22Rv1 (cell line): ENCODE results near the gene NOB1.
A peak's percentile ranks its signal among the peaks of the same experiment; 100 is the strongest.

Experiments
- ZFX ChIP-seq: fragments of 450-650 bp; IDR thresholded peaks from 2 replicates; pipeline ENCODE4 v1.6.1; 2017; ENCODE audit warnings: antibody characterized with exemption, borderline replicate concordance
- TF ChIP-seq, protein P1 (sequence below): fragments of 450-650 bp; IDR thresholded peaks from 2 replicates; pipeline ENCODE4 v1.5.1; 2017; ENCODE audit warnings: mild to moderate bottlenecking

DNA sequence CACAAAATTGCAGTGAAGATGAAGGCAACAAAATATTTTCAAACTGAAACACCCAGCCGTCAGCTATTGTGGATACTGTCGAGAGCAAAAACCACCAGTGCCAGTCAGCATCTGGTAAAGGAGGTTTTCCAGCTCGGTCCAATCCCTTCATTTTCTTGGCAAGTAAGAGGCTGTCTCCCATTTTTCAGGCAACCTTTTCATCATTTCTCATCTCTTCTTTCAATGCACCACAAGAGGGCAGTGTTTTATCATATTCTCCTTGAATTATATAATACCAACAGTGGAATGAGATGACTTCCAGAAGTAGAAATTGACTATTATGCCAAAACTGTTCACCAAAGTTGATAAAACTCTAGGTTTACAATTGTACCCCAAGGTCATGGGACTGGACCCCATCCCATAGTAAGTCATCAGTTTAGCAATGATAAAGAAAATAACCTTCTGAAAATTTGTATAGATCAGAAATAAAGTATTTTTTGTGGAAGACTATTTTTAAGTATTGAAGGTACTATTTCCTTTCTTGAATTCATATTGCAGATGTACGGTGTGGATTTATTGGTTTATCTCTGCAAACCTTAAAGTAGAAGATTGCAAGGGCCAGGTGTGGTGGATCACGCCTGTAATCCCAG is 45.2 kb downstream of the NOB1 start:
- TF ChIP-seq, protein P1, sequence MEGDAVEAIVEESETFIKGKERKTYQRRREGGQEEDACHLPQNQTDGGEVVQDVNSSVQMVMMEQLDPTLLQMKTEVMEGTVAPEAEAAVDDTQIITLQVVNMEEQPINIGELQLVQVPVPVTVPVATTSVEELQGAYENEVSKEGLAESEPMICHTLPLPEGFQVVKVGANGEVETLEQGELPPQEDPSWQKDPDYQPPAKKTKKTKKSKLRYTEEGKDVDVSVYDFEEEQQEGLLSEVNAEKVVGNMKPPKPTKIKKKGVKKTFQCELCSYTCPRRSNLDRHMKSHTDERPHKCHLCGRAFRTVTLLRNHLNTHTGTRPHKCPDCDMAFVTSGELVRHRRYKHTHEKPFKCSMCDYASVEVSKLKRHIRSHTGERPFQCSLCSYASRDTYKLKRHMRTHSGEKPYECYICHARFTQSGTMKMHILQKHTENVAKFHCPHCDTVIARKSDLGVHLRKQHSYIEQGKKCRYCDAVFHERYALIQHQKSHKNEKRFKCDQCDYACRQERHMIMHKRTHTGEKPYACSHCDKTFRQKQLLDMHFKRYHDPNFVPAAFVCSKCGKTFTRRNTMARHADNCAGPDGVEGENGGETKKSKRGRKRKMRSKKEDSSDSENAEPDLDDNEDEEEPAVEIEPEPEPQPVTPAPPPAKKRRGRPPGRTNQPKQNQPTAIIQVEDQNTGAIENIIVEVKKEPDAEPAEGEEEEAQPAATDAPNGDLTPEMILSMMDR, result peak; percentile 79
- no peak for TF ChIP-seq ZFX
